ENCODE results near the gene ZMIZ1. TPM values are rescaled to one million over a fixed set of nuclear protein-coding genes. Genes with fewer than 3 reads are reported as not detected.

ZMIZ1 gene
- polyA plus RNA-seq, 1 donor from 2014 or later: 26.8 TPM

- Histone ChIP-seq H3K4me2 (ENCODE audit: low read length) (no peak overlapping the region), H3F3A (ENCODE audit: insufficient read depth, low read length, poor library complexity, severe bottlenecking) (no peaks in the 10 kb centered on the region), H3K27me3 (ENCODE audit: insufficient read depth, low read depth, low read length) (no peaks in the 10 kb centered on the region), H2AFZ (ENCODE audit: low read depth, low read length) (no peak overlapping the region), H3K9me3 (ENCODE audit: low read length) (no peaks in the 10 kb centered on the region), H3K36me3 (ENCODE audit: insufficient read depth, low read length) (no peaks in the 10 kb centered on the region), H3K9me2 (ENCODE audit: insufficient read depth, low read length) (no peaks in the 10 kb centered on the region), H3K27ac (ENCODE audit: low read length) (no peak overlapping the region), H3K4me3 (ENCODE audit: low read length) (no peak overlapping the region), H3K9ac (ENCODE audit: low read length) (no peak overlapping the region), H4K20me1 (ENCODE audit: insufficient read depth) (peaks cover 77% of the 10 kb centered on the region), H3K79me2 (replicated peaks; ENCODE audit: insufficient read depth, low read length) (peaks cover 90% of the 10 kb centered on the region)
- TF ChIP-seq TAF1 (IDR thresholded peaks at IDR 0.05; ENCODE audit: low read depth): no peak
- TF ChIP-seq EP300 (conservative IDR thresholded peaks at IDR 0.05; ENCODE audit: poor library complexity, severe bottlenecking): no peak
- no peak for TF ChIP-seq SMC3 (conservative IDR thresholded peaks at IDR 0.05; ENCODE audit: poor library complexity)
- no peak for TF ChIP-seq CTCF (IDR thresholded peaks at IDR 0.05; ENCODE audit: poor library complexity, severe bottlenecking)
- no peak for TF ChIP-seq MXI1 (conservative IDR thresholded peaks at IDR 0.05; ENCODE audit: poor library complexity, severe bottlenecking)
- TF ChIP-seq POLR2AphosphoS5 (IDR thresholded peaks at IDR 0.05): no peak
- no peak for TF ChIP-seq EZH2 (IDR thresholded peaks at IDR 0.05; ENCODE audit: borderline replicate concordance, insufficient read depth, low read length, poor library complexity, severe bottlenecking)
- no peak for TF ChIP-seq REST (IDR thresholded peaks at IDR 0.05; ENCODE audit: borderline replicate concordance)
- no peak for TF ChIP-seq RAD21 (conservative IDR thresholded peaks at IDR 0.05)
Observed at GRCh38 chr10:79254333-79255006, 185.7 kb downstream of the ZMIZ1 start.

GRCh38 chr10:79255007-79255507, 186.3 kb downstream of the ZMIZ1 start:
- no peaks in the 10 kb centered on the region for H3K9me2 ChIP-seq (ENCODE audit: insufficient read depth, low read length)
- H3K4me3 ChIP-seq (ENCODE audit: low read length): no peak overlapping the region
- H3K9me3 ChIP-seq (ENCODE audit: low read length): no peaks in the 10 kb centered on the region
- no peaks in the 10 kb centered on the region for H3F3A ChIP-seq (ENCODE audit: insufficient read depth, low read length, poor library complexity, severe bottlenecking)
- H3K27me3 ChIP-seq (ENCODE audit: insufficient read depth, low read depth, low read length): no peaks in the 10 kb centered on the region
- H3K9ac ChIP-seq (ENCODE audit: low read length): no peak overlapping the region
- H3K79me2 ChIP-seq (replicated peaks; ENCODE audit: insufficient read depth, low read length): peaks cover 87% of the 10 kb centered on the region
- no peak overlapping the region for H3K27ac ChIP-seq (ENCODE audit: low read length)
- no peaks in the 10 kb centered on the region for H3K36me3 ChIP-seq (ENCODE audit: insufficient read depth, low read length)
- TF ChIP-seq POLR2AphosphoS5 (IDR thresholded peaks at IDR 0.05) (no peak), EP300 (conservative IDR thresholded peaks at IDR 0.05; ENCODE audit: poor library complexity, severe bottlenecking) (no peak), MXI1 (conservative IDR thresholded peaks at IDR 0.05; ENCODE audit: poor library complexity, severe bottlenecking) (no peak), CTCF (IDR thresholded peaks at IDR 0.05; ENCODE audit: poor library complexity, severe bottlenecking) (no peak), RAD21 (conservative IDR thresholded peaks at IDR 0.05) (no peak), REST (IDR thresholded peaks at IDR 0.05; ENCODE audit: borderline replicate concordance) (no peak), SMC3 (conservative IDR thresholded peaks at IDR 0.05; ENCODE audit: poor library complexity) (no peak), TAF1 (IDR thresholded peaks at IDR 0.05; ENCODE audit: low read depth) (no peak), EZH2 (IDR thresholded peaks at IDR 0.05; ENCODE audit: borderline replicate concordance, insufficient read depth, low read length, poor library complexity, severe bottlenecking) (no peak)
- no peak overlapping the region for H2AFZ ChIP-seq (ENCODE audit: low read depth, low read length)
- no peak overlapping the region for H3K4me2 ChIP-seq (ENCODE audit: low read length)
- peaks cover 72% of the 10 kb centered on the region for H4K20me1 ChIP-seq (ENCODE audit: insufficient read depth)
